Glutamatergic neuron (in vitro differentiated cells): ENCODE data around the gene BANK1. TPM values are rescaled to one million over a fixed set of nuclear protein-coding genes. Genes with fewer than 3 reads are reported as not detected.

Experiments
- DNase-seq: peaks from one replicate; pipeline ENCODE4 v3.0.0; 2022
- H3K27ac Mint-ChIP-seq: one replicate; pipeline ENCODE4 v1.8.0; 2020; ENCODE audit warnings: mild to moderate bottlenecking, mixed read lengths, inconsistent platforms; ENCODE audit not compliant: unreplicated experiment
- H3K27me3 Mint-ChIP-seq: one replicate; pipeline ENCODE4 v1.8.0; 2020; ENCODE audit warnings: mild to moderate bottlenecking, moderate library complexity, mixed read lengths, inconsistent platforms; ENCODE audit not compliant: unreplicated experiment
- H3K36me3 Mint-ChIP-seq: one replicate; pipeline ENCODE4 v1.8.0; 2020; ENCODE audit warnings: mild to moderate bottlenecking, mixed read lengths, inconsistent platforms; ENCODE audit not compliant: unreplicated experiment
- H3K4me1 Mint-ChIP-seq: one replicate; pipeline ENCODE4 v1.8.0; 2020; ENCODE audit warnings: mild to moderate bottlenecking, low read depth, mixed read lengths, inconsistent platforms; ENCODE audit not compliant: unreplicated experiment
- H3K4me3 Mint-ChIP-seq: one replicate; pipeline ENCODE4 v1.8.0; 2020; ENCODE audit warnings: mild to moderate bottlenecking, mixed read lengths, inconsistent platforms; ENCODE audit not compliant: unreplicated experiment
- H3K9me3 Mint-ChIP-seq: one replicate; pipeline ENCODE4 v1.8.0; 2020; ENCODE audit warnings: mild to moderate bottlenecking, moderate library complexity, mixed read lengths, inconsistent platforms; ENCODE audit not compliant: unreplicated experiment
- CTCF ChIP-seq: fragments of 200-600 bp; sonication (generic); IDR thresholded peaks from one replicate; pipeline ENCODE4 v1.5.0; 2021; ENCODE audit not compliant: partially characterized antibody, unreplicated experiment
- total RNA-seq: library from RNA; stranded (reverse); fragmentation: NEBNext Ultra II Directional; extraction: Animal tissue kit (Norgen Biotek cat#: 25700); gene quantifications from one replicate; pipeline ENCODE4 v1.2.1, GENCODE V29; 2021; ENCODE audit not compliant: unreplicated experiment

The BANK1 gene
- total RNA-seq, 1 donor from 2014 or later, result not detected

- Mint-ChIP-seq H3K4me1 (peaks cover 8% of the 10 kb centered on the region), H3K4me3 (no peak overlapping the region), H3K9me3 (peaks cover 2% of the 10 kb centered on the region), H3K27me3 (peaks cover 3% of the 10 kb centered on the region), H3K36me3 (no peaks in the 10 kb centered on the region), H3K27ac (no peak overlapping the region)
- no peak for TF ChIP-seq CTCF
- DNase-seq, result no peak
Observed at GRCh38 chr4:102042871-102043802, 252.6 kb downstream of the BANK1 start.

- DNase-seq, result no peak
- peaks cover 2% of the 10 kb centered on the region for H3K9me3 Mint-ChIP-seq
- H3K36me3 Mint-ChIP-seq, result no peaks in the 10 kb centered on the region
- no peak for TF ChIP-seq CTCF
- peaks cover 3% of the 10 kb centered on the region for H3K27me3 Mint-ChIP-seq
- no peak overlapping the region for H3K27ac Mint-ChIP-seq
- peak overlapping the region; percentile 24 for H3K4me3 Mint-ChIP-seq
- H3K4me1 Mint-ChIP-seq, result peaks cover 8% of the 10 kb centered on the region
Observed at GRCh38 chr4:102047616-102048015, 257.1 kb downstream of the BANK1 start.

- no peak for DNase-seq
- Mint-ChIP-seq H3K27ac (no peak overlapping the region), H3K4me1 (no peaks in the 10 kb centered on the region), H3K4me3 (no peak overlapping the region), H3K36me3 (no peaks in the 10 kb centered on the region), H3K27me3 (no peaks in the 10 kb centered on the region), H3K9me3 (no peaks in the 10 kb centered on the region)
- TF ChIP-seq CTCF, result peak; percentile 28
Observed at GRCh38 chr4:102055805-102056204, 265.3 kb downstream of the BANK1 start.

- Mint-ChIP-seq H3K27me3 (no peaks in the 10 kb centered on the region), H3K27ac (no peak overlapping the region), H3K36me3 (no peaks in the 10 kb centered on the region), H3K4me3 (no peak overlapping the region), H3K9me3 (no peaks in the 10 kb centered on the region), H3K4me1 (no peaks in the 10 kb centered on the region)
- no peak for DNase-seq
- TF ChIP-seq CTCF, result no peak
Observed at GRCh38 chr4:102057122-102057521, 266.6 kb downstream of the BANK1 start.

- Mint-ChIP-seq H3K27me3 (no peaks in the 10 kb centered on the region), H3K27ac (no peak overlapping the region), H3K4me3 (no peak overlapping the region), H3K9me3 (no peaks in the 10 kb centered on the region), H3K4me1 (no peaks in the 10 kb centered on the region), H3K36me3 (no peaks in the 10 kb centered on the region)
- DNase-seq, result no peak
- no peak for TF ChIP-seq CTCF
Observed at GRCh38 chr4:102061133-102061532, 270.6 kb downstream of the BANK1 start.
